Right lobe of liver (tissue), 6 donors: ENCODE measurements around the gene RPRD1B. TPM values are rescaled to one million over a fixed set of nuclear protein-coding genes. Genes with fewer than 3 reads are reported as not detected.

Experiments
- ATAC-seq, 4 donors: fragments of 200-7000 bp; cut with Tn5 transposase; one replicate each; pipeline ENCODE4 v1.9.1; 2020; ENCODE audit warnings: mild to moderate bottlenecking in 4 of 4, moderate library complexity in 4 of 4
- DNase-seq, 3 donors: peaks; one replicate each; pipeline ENCODE4 v3.0.0-alpha.2; 2020
- H3K27ac ChIP-seq, 3 donors: fragments of 200-600 bp; one replicate each; pipeline ENCODE4 v1.8.0; 2022
- H3K27me3 ChIP-seq, 2 donors: fragments of 200-600 bp; one replicate each; pipeline ENCODE4 v1.8.0; 2022
- H3K36me3 ChIP-seq, 4 donors: fragments of 200-600 bp; sonication (generic) in 1 of 4; one replicate each; pipeline versions ENCODE4 v1.5.1 to v1.8.0; 2017 to 2022; ENCODE audit warnings: control low read depth in 1 of 4
- H3K4me1 ChIP-seq, 4 donors: fragments of 200-600 bp; sonication (generic) in 1 of 4; one replicate each; pipeline versions ENCODE4 v1.5.1 to v1.8.0; 2017 to 2022; ENCODE audit warnings: control low read depth in 1 of 4
- H3K4me3 ChIP-seq, 3 donors: fragments of 200-600 bp; one replicate each; pipeline ENCODE4 v1.8.0; 2022
- H3K9me3 ChIP-seq, 4 donors: fragments of 200-600 bp; sonication (generic) in 1 of 4; one replicate each; pipeline versions ENCODE4 v1.5.1 to v1.8.0; 2017 to 2022; ENCODE audit warnings: control low read depth in 1 of 4
- POLR2A ChIP-seq: fragments of 450-650 bp; IDR thresholded peaks from one replicate; pipeline ENCODE4 v1.6.1; 2017; ENCODE audit warnings: antibody characterized with exemption, mild to moderate bottlenecking
- WGBS: methylation state at CpG from one replicate; pipeline ENCODE4 v1.1.6; 2018; ENCODE audit warnings: low coverage, low lambda C conversion rate; ENCODE audit not compliant: insufficient coverage; ENCODE audit errors: missing lambda C conversion rate; 5-methylcytosine and 5-hydroxymethylcytosine counted together
- intact Hi-C, 2 donors: fragments of 100-400 bp; cut with DNase I; formaldehyde crosslinking; loops; one replicate each; pipeline versions ENCODE4 v1.11.2 to v1.14.1; 2022
- total RNA-seq, 6 experiments: library from RNA; depleted of rRNA in 2 of 6; stranded (reverse); fragments of >200 nt in 2 of 6; fragmentation: NEBNext Ultra II Directional in 3 of 6; extraction: Animal tissue kit (Norgen Biotek cat#: 25700) in 3 of 6; gene quantifications; one replicate each; pipeline versions ENCODE4 v1.1.0 to v1.2.4, GENCODE V29; 2016 to 2023
- TF ChIP-seq, protein P1 (sequence below), 4 donors: fragments of 200-600 bp in 3 of 4; fragments of 450-650 bp in 1 of 4; IDR thresholded peaks; one replicate each; pipeline versions ENCODE4 v1.5.1 to v1.8.0; 2016 to 2022; ENCODE audit warnings: antibody characterized with exemption in 4 of 4, mild to moderate bottlenecking in 2 of 4
- donor health status: DM: no; HTN: yes; CAD: no.
- donor health status: DM: no; HTN: no; CAD: no.
- donor health status: DM: no; HTN: no; CAD: no.
- donor health status: DM: no; HTN: yes; CAD: no.
- donor health status: DM: no; HTN: yes; CAD: no.

Gene RPRD1B
- total RNA-seq, 6 experiments from 2014 or later, result 25.0 to 153 (median 37.9) TPM

DNA sequence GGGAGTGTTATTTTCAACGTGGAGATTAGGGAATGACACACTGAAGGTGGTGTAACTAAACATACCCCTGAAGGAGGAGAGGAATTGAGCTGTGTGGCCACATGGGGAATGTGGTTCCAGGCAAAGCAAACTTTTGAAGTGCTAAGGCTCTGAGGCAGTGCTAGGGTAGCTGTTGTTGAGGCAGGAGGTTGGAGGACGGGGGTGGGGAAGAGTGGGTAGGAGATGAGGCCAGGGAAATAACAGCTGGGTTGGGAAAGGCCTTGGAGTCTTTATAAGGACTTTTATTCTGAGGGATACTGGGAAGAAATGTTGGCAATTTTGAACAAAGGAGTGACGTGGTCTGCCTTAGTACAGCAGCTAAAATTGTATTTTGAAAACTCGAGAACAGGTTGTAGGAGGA, 13.0 kb downstream of the RPRD1B start:
- peaks cover 0 to 8% (median 0%) of the 10 kb centered on the region in 4 donors for H3K4me1 ChIP-seq
- no peaks in the 10 kb centered on the region for H3K27me3 ChIP-seq
- WGBS, result 75% methylated on average over 3 of the region's 4 CpGs
- DNase-seq, result no peak
- ATAC-seq, result no peak
- H3K9me3 ChIP-seq, result no peaks in the 10 kb centered on the region
- intact Hi-C loops, result no loop called here
- H3K27ac ChIP-seq, result no peak overlapping the region
- peaks cover 5 to 46% (median 8%) of the 10 kb centered on the region in 4 donors for H3K36me3 ChIP-seq
- TF ChIP-seq, protein P1, sequence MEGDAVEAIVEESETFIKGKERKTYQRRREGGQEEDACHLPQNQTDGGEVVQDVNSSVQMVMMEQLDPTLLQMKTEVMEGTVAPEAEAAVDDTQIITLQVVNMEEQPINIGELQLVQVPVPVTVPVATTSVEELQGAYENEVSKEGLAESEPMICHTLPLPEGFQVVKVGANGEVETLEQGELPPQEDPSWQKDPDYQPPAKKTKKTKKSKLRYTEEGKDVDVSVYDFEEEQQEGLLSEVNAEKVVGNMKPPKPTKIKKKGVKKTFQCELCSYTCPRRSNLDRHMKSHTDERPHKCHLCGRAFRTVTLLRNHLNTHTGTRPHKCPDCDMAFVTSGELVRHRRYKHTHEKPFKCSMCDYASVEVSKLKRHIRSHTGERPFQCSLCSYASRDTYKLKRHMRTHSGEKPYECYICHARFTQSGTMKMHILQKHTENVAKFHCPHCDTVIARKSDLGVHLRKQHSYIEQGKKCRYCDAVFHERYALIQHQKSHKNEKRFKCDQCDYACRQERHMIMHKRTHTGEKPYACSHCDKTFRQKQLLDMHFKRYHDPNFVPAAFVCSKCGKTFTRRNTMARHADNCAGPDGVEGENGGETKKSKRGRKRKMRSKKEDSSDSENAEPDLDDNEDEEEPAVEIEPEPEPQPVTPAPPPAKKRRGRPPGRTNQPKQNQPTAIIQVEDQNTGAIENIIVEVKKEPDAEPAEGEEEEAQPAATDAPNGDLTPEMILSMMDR (IDR thresholded peaks at IDR 0.05), result no peak
- TF ChIP-seq POLR2A, result no peak
- no peak overlapping the region for H3K4me3 ChIP-seq

DNA sequence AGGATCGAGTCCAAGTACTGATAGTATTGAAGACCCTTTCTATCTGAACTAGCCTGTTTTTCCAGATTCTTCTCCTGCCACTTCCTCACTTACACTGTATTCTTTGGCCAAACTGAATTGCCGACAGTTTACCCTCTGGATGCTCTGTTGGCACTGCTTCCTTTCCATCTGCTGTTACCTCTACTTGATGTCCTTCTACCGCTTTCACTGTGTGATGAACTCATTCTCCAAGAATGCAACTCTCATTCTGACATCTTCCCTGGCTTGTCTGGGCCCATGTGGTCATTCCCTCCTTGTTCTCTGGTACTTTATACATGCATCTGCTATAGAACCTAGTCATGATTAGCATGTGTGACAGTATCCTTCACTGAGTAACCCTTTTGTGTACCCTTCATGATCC, 16.3 kb downstream of the RPRD1B start:
- no peak for TF ChIP-seq POLR2A
- TF ChIP-seq, protein P1 (IDR thresholded peaks at IDR 0.05), result no peak
- WGBS, result 62% methylated on average over 3 of the region's 3 CpGs
- no peak for DNase-seq
- Histone ChIP-seq H3K4me3 (no peak overlapping the region), H3K4me1 (peaks cover 0 to 8% (median 0%) of the 10 kb centered on the region in 4 donors), H3K27me3 (no peaks in the 10 kb centered on the region), H3K36me3 (peaks cover 0 to 33% (median 4%) of the 10 kb centered on the region in 4 donors), H3K9me3 (no peaks in the 10 kb centered on the region), H3K27ac (peak overlapping the region in 1 of 3 donors; percentile 14)
- ATAC-seq, result peak in 2 of 4 donors; percentile 26 to 58
- intact Hi-C loops, result no loop called here

DNA sequence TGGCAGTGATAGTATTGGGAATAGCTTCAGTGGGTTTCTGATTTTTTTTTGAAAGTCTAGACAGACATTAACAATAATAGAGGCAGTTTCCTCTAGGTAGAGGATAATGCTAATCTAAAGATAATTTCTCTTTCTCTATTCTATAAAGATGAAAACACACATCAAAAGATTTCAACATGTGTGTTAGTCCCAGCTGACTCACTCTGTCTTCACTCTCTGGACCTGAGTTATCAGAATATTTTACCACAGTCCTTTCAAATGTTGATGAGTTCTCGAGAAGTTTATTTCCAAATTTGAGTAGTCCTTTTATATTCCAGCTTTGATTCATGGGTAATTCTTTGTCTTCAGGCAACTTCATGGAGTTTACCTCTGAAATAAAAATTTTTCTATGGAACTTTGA, 17.1 kb downstream of the RPRD1B start:
- Histone ChIP-seq H3K36me3 (peaks cover 0 to 27% (median 3%) of the 10 kb centered on the region in 4 donors), H3K27ac (no peak overlapping the region), H3K27me3 (no peaks in the 10 kb centered on the region), H3K4me1 (peaks cover 0 to 8% (median 0%) of the 10 kb centered on the region in 4 donors), H3K9me3 (no peaks in the 10 kb centered on the region), H3K4me3 (no peak overlapping the region)
- intact Hi-C loops, result no loop called here
- TF ChIP-seq POLR2A, result no peak
- TF ChIP-seq, protein P1 (IDR thresholded peaks at IDR 0.05), result no peak
- no peak for DNase-seq
- ATAC-seq, result peak in 1 of 4 donors; percentile 15
- WGBS, result 64% methylated on average over 1 of the region's 1 CpG

- WGBS, result 45% methylated on average over 2 of the region's 2 CpGs
- DNase-seq, result no peak
- TF ChIP-seq POLR2A, result no peak
- TF ChIP-seq, protein P1 (IDR thresholded peaks at IDR 0.05), result no peak
- Histone ChIP-seq H3K27ac (no peak overlapping the region), H3K4me1 (peaks cover 0 to 4% (median 0%) of the 10 kb centered on the region in 4 donors), H3K9me3 (no peaks in the 10 kb centered on the region), H3K4me3 (no peak overlapping the region), H3K36me3 (peaks cover 0 to 25% (median 3%) of the 10 kb centered on the region in 4 donors), H3K27me3 (no peaks in the 10 kb centered on the region)
- intact Hi-C loops, result no loop called here
- ATAC-seq, result peak; percentile 43 to 76 (median 59)
These were observed 19.3 kb downstream of the RPRD1B start for GRCh38 chr20:38052870-38053269.

DNA sequence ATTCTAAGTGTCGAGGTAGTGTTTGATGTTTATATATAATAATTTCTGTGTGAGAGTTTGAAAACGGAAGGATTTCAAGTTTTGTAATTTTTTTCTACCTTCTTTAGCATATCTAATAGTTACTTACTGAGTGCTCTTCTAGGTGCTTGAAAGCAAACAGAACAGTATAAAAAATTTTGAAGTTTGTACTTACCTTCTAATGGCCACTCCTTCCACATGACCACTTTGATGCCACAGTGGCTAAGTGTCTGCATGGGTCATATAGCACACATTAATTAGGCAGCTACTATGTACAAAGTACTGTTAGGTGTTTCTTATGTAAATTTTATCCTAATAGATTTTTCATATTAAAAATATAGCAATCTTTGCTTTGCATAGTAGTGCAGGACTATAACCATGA, 21.1 kb downstream of the RPRD1B start:
- Histone ChIP-seq H3K9me3 (no peaks in the 10 kb centered on the region), H3K27me3 (no peaks in the 10 kb centered on the region), H3K4me1 (peaks cover 0 to 10% (median 4%) of the 10 kb centered on the region in 4 donors), H3K36me3 (peaks cover 0 to 19% (median 2%) of the 10 kb centered on the region in 4 donors), H3K4me3 (no peak overlapping the region), H3K27ac (no peak overlapping the region)
- 63% methylated on average over 2 of the region's 2 CpGs for WGBS
- ATAC-seq (no peak), DNase-seq (no peak)
- no peak for TF ChIP-seq POLR2A
- intact Hi-C loops, result loop anchor here in 1 of 2 donors (5.0 kb wide), 1 partner anchor 113 kb away; the partner anchor contains the start of gene TGM2
